Fibroblast of skin of abdomen (primary cell): ENCODE measurements around the gene EGFR.
A peak's percentile ranks its signal among the peaks of the same experiment; 100 is the strongest.

Source experiments
- DNase-seq: peaks from one replicate; pipeline ENCODE4 v3.0.0-alpha.2; 2013

Gene EGFR

GRCh38 chr7:55063061-55063460, 44.2 kb downstream of the EGFR start:
- no peak for DNase-seq

DNA sequence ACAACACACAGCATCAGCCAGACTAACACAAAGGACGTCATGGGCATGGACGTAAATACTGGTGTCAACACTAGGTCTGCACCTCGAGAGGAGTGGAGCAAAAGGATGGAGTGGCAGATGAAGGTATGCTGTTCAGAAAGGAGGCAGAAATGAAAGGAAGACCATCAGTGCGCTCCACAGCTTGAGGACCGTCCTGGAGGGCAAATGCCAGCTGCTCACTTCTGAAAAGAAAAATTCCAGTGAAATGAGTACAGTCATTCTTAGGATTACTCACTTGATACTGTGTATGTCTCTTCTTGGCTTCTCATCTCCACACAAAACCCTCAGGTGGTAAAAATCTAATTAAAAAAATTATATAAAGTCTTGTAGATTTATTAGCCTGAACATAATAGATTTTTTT, 44.8 kb downstream of the EGFR start:
- DNase-seq, result peak; percentile 70

DNA sequence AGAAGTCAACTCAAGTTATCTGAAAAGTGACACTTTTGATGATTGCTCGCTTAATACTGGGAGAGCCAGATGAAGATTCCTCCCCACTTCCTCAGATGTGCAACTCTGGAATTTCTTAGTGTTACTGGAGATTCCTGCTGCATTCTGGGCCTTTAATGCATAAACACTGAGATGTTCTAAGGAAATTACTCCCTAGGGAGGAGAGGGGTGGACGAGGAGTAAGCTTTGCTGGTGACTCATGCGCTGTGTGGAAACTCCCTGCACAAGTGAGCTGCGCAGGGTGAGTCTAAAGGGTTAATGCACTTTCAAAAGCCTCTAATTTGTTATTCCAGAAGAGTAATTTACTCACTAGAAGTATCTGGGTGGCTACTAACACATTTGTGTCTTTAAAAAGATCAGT, 46.3 kb downstream of the EGFR start:
- peak; percentile 99 for DNase-seq

DNA sequence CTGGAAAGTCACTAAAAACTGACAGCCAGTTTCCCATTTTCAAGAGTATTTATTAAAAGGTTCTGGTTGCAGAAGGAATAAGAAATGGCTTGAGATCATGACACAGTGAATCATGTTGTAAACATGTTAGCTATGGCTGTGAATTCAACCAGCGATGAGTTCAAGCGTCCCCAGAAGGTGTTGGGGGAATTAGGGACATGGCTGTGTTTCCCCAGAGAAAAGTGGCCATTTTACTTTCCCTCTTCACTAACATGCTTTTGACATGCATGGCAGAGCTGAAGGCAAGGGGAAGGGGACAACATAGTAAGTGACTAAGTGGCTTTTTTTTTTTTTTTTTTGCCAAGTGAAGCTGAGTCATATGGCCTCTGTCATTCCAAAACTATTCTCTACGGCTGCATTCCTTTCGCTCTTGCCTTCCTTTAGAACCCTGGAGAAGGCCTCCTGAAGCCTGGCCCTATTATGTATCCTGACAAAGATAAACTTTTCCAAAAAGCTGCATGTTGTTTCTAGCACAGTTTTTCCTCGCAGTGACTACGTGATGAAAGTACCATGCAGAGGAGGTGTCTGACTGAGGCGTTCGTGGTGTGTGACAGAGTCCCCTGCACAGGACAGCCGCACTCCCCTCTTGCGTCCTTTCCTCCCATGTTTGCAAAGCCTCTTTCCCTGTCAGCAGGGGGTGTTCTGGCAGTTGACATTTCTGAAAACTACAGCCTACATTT, 46.9 kb downstream of the EGFR start:
- peak; percentile 93 for DNase-seq

DNA sequence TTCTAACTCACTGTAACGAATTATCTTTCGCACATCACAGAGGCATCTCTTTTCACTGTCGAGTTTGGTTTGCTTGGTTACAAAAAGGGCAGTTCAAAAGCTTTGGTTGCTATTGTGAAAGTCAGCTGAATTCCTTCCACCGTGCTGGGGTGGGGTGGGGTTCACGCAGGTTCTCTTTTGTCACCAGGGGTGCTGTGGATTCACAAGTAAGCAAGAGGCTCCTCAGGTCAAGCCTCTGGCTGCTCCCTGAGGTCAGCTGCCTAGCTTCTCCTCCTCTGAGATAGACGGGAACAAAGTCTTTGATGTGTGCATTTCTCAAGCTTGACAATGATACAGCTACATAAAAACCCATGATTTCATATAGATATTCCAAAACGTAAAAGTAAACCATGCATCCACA, 47.7 kb downstream of the EGFR start:
- DNase-seq, result no peak

- no peak for DNase-seq
Measured at GRCh38 chr7:55066938-55067337, 48.1 kb downstream of the EGFR start.

GRCh38 chr7:55067748-55068147, 48.9 kb downstream of the EGFR start:
- DNase-seq, result no peak

- DNase-seq, result no peak
Measured at GRCh38 chr7:55069271-55069792, 50.5 kb downstream of the EGFR start.

DNA sequence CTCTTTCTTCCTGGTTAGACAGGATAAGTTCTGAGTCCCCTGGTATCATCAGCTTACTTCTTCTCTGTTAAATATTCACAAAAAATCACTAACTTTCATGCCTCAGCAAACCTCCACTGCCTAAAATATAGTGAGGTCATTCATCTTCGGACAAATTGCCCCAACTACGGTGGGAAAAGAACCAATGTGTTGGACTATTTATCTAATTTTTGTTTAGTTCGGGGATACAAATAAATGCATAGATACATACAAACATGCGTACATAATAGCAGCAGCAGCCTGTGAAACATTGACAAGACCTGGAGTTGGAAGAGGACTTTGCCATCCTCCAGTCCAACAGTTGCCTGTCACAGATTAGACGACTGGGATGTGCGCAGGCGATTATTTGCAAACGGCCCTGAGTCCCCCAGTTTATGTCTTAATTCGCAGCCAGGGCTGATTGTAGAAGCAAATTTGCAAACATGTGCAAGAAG, 51.5 kb downstream of the EGFR start:
- DNase-seq, result no peak

DNA sequence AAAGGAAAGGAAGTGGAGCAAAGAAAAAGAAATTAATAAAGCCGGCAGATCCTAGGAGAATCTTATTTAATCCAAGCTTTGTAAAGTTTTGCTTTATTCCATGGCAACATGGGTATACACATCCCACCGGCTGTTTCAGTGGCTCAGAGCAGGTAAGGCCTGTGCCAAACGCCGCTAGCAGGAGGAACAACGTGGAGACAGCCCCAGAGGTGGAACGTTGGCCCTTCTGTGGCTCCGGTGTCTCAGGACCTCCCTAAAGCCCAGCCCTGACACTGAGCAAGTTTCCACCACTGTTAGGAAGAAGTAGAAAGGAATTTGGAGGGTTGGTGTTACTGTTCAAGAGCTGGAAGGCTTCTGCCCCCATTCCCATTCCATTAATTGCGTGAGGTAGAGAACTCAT, 52.0 kb downstream of the EGFR start:
- DNase-seq, result no peak

- no peak for DNase-seq
Measured at GRCh38 chr7:55071411-55072175, 52.8 kb downstream of the EGFR start.

GRCh38 chr7:55072251-55072650, 53.4 kb downstream of the EGFR start:
- DNase-seq, result no peak

- peak; percentile 65 for DNase-seq
Measured at GRCh38 chr7:55073051-55073511, 54.3 kb downstream of the EGFR start.

GRCh38 chr7:55073976-55074528, 55.2 kb downstream of the EGFR start:
- peak; percentile 56 for DNase-seq

- no peak for DNase-seq
Measured at GRCh38 chr7:55075464-55076021, 56.7 kb downstream of the EGFR start.

- DNase-seq, result no peak
Measured at GRCh38 chr7:55077561-55078410, 59.0 kb downstream of the EGFR start.

- no peak for DNase-seq
Measured at GRCh38 chr7:55078465-55079372, 59.9 kb downstream of the EGFR start.

- no peak for DNase-seq
Measured at GRCh38 chr7:55080000-55080623, 61.3 kb downstream of the EGFR start.

DNA sequence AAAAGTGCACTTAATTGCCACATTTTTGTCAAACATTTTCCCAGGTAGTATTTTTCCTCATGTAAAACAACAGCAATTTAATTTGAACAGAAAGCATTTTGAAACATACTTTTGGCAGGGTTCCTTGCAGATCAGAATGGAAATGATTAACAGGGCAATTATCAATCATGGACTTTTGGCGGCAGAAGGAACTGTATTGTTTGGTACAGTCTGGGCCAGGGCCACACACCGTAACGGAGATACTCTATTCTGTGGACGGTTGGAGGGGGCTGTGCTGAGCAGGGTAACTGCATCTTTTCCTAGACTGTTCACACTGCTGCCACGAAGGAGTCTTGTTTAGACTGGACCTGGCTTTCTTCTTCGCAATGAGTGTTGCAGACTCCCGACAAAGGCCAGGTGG, 62.3 kb downstream of the EGFR start:
- no peak for DNase-seq

DNA sequence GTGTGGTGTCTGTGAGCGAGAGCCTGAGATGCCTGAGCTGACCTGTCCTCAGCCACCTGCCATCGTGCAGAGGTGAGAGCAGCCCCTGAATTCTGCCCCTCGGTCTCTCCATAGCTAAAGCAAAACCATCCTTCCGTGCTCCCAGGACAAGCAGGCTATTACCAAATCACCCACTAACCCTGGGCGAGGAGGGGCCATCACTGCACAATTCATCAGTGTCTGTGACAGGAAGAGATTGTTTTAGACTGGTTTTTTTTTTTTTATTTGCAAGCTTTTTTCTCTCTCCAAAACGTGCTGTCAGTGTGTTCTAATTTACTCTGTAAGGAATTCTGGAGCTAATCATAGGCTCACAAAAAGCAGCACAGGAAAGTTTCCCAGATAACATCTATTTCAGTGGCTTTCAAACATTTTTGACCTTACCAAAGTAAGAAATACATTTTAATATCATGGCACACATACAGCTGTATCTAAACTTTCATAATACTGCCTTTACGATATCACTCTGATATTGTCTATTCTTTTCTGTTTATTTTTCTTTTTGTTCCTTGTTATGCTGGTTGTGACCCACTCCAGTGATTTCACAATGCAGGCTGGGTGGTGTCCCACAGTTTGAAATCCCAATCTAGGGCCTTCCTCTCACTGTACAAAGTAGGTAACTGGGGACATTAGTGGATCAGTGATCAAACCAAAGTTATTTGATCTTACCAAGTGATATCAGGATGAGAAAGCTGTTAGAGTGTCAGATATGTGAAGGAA, 62.8 kb downstream of the EGFR start:
- DNase-seq, result no peak
